ENCODE measurements around the gene GPR158. TPM values are rescaled to one million over a fixed set of nuclear protein-coding genes. Genes with fewer than 3 reads are reported as not detected.

GPR158 gene
- total RNA-seq, 1 experiment from 2014 or later = 0.24 TPM

DNA sequence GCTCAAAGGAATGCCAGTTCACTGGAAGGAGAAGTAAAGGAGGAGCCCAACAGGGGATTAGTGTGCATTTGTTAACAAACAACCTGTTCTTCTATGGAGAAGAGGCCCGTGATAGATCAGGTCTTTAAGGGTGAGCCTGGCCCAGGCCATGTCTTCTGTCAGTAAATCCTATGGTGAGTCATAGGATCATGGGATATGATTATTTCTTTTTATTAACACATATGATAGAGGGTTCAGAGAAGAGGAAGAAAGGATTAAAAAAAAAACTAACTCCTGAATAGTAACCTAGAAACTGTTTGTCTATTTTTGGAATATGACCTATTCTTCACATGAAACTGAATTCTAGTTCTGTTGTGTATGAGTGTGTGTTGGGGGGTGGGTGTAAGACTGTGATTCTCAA, 70.4 kb downstream of the GPR158 start:
- Histone ChIP-seq H3K9me3 (ENCODE audit: control insufficient read depth, low read depth, low read length) (no peaks in the 10 kb centered on the region), H2BK20ac (ENCODE audit: low read depth, low read length, poor library complexity, severe bottlenecking) (no peak overlapping the region), H3K9ac (ENCODE audit: extremely low read depth, insufficient read length, low read length) (no peak overlapping the region), H3K23me2 (ENCODE audit: insufficient read length, low read depth, low read length, poor library complexity, severe bottlenecking) (no peaks in the 10 kb centered on the region), H2BK12ac (ENCODE audit: insufficient read length, low read depth, low read length) (no peak overlapping the region), H3K79me1 (ENCODE audit: insufficient read depth, low read depth, low read length, poor library complexity, severe bottlenecking) (no peaks in the 10 kb centered on the region), H2BK120ac (ENCODE audit: low read depth, low read length, poor library complexity, severe bottlenecking) (no peak overlapping the region), H3K14ac (ENCODE audit: insufficient read depth, low read length) (no peak overlapping the region), H3K27me3 (ENCODE audit: insufficient read depth, low read length) (no peaks in the 10 kb centered on the region), H2AK5ac (ENCODE audit: insufficient read length, low read length) (no peak overlapping the region), H2BK15ac (ENCODE audit: low read depth, low read length) (no peak overlapping the region), H3K27ac (ENCODE audit: insufficient read length, low read depth, low read length) (no peak overlapping the region), H4K8ac (replicated peaks; ENCODE audit: insufficient read length, low read depth, low read length) (no peak overlapping the region), H3K4me1 (ENCODE audit: insufficient read depth, low read length) (no peaks in the 10 kb centered on the region), H3K23ac (ENCODE audit: insufficient read length, low read depth, low read length) (no peak overlapping the region), H3K79me2 (ENCODE audit: insufficient read depth, low read length) (no peaks in the 10 kb centered on the region), H4K91ac (ENCODE audit: insufficient read length, low read depth, low read length) (no peak overlapping the region), H3K4ac (ENCODE audit: low read depth, low read length) (no peak overlapping the region), H2BK5ac (ENCODE audit: insufficient read length, low read length) (no peak overlapping the region), H4K20me1 (ENCODE audit: control insufficient read depth, insufficient read depth, insufficient read length) (no peaks in the 10 kb centered on the region), H3K4me2 (ENCODE audit: insufficient read depth, insufficient read length, low read length) (no peak overlapping the region), H2AFZ (ENCODE audit: low read length) (no peak overlapping the region), H4K5ac (ENCODE audit: insufficient read length, low read depth, low read length) (no peak overlapping the region), H3K18ac (ENCODE audit: insufficient read length, low read depth, low read length) (no peak overlapping the region), H3K56ac (ENCODE audit: insufficient read length, low read depth, low read length) (no peak overlapping the region), H3T11ph (ENCODE audit: low read length) (no peak overlapping the region)
- Mint-ChIP-seq H3K27me3 (ENCODE audit: low read depth) (no peaks in the 10 kb centered on the region), H3K36me3 (ENCODE audit: insufficient read depth in 1 of 3, low read depth in 3 of 3) (no peaks in the 10 kb centered on the region), H3K27ac (no peak overlapping the region), H3K4me1 (no peaks in the 10 kb centered on the region), H3K4me3 (no peak overlapping the region), H3K9me3 (peaks cover 0 to 2% of the 10 kb centered on the region in 2 experiments; a peak in 1 of 5 replicates)
- no CpG with 5 or more reads among the region's 1 CpG for WGBS (ENCODE audit: extremely low coverage, insufficient read length, low lambda C conversion rate)
- DNase-seq = no peak
- TF ChIP-seq, protein P1, sequence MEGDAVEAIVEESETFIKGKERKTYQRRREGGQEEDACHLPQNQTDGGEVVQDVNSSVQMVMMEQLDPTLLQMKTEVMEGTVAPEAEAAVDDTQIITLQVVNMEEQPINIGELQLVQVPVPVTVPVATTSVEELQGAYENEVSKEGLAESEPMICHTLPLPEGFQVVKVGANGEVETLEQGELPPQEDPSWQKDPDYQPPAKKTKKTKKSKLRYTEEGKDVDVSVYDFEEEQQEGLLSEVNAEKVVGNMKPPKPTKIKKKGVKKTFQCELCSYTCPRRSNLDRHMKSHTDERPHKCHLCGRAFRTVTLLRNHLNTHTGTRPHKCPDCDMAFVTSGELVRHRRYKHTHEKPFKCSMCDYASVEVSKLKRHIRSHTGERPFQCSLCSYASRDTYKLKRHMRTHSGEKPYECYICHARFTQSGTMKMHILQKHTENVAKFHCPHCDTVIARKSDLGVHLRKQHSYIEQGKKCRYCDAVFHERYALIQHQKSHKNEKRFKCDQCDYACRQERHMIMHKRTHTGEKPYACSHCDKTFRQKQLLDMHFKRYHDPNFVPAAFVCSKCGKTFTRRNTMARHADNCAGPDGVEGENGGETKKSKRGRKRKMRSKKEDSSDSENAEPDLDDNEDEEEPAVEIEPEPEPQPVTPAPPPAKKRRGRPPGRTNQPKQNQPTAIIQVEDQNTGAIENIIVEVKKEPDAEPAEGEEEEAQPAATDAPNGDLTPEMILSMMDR (conservative IDR thresholded peaks at IDR 0.05) = no peak
